ENCODE results near the gene PGF.
"Not testable (repeated sequence)": the region's sequence is repeated elsewhere in the genome, so short reads cannot be mapped to it uniquely, and the experiment has no call there.

PGF gene

DNA sequence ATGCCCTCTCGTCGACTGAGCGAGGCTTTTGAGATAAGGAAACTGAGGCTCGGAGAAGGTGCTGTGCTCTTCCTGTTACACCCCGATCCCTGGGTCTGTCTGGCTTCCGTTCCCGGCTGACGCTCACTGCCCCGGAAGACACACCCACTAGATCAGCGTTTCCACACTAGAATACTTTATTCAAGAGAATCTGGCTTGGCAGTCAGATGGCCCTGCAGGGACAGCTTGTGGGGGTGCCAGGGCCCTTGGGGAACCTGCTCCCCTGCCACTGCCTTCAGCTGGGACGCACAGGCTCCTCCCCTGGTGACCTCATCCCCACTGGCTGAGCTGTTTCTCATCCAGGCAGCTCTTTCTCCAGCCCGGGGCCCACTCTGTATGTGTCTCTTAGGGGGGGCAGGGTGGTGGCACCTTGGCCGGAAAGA, 13.7 kb downstream of the PGF start:
- peak; percentile 51 for DNase-seq (ENCODE audit: low spot score)

DNA sequence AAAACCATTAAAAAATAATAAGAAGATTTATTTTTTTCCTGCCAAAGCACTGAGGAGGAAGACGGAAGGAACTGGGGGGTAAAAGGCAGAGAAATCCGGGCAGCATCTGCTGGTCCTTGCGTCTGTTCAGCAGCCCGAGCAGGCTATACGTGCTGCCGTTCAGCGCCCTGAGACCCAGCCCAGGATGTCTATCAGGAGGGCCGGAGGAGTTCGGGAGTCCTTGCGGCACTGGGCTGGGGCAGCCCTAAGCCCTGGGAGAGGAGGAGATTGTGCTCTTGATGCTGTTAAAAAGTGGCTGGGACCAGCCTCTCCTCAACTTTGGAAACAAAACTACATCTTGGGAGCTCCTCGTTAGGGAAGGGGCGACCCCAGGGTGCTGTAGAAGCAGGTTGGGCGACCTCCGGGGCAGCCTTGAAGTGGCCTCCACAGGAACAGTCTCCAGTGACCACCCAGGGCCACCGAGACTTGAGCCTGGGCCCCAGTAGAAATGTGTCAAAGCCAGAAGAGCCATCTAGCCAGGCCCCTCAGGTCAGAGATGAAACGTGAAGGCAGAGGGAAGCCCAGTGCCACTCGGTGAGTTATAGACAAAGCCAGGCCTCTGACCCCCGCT, 14.3 kb downstream of the PGF start:
- DNase-seq (ENCODE audit: low spot score): no peak

DNA sequence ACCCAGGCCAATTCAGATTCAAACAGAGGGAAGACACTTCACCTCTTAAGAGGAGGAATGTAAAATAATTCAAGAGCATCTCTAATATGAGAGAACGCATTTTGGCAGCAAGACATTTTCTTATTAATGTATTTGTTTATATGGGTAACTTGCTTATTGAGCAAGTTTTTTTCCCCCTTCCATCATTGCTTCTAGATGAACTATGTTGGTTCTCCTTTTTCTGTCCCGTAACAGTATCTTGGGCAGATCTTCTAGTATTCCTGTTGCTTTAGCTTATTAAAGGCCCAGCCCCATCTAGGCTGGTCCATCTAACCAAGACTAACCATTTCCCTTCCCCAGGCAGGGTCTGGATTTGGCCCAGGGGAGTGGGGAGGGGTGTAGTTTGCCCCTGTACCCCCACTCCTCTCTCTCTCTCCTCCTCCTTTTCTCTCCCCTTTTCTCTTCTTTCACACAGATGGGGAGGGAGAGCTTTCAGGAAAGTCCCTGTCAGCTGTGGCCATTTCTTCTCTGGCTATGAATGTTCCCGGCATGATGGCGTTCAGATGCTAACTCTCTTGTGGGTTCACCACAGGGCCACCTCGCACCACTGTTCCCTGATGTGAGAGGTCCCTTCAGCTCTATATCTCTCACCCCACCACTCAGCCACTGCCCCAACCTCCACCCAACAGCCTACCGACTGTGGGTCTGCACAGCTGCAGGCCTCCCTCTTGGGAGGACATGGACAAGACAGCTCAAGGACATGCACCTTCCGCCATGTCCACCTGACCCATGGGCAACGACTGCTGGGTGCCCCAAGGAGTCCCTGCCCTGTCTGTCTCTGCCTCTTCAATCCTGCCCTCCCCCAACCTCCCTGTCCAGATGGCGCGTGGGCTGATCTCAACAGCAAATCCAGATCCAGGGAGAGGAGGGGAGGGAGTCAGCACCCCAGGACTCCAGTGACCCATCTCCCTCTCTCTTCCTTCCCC, 16.6 kb downstream of the PGF start:
- DNase-seq (ENCODE audit: low spot score): no peak

DNA sequence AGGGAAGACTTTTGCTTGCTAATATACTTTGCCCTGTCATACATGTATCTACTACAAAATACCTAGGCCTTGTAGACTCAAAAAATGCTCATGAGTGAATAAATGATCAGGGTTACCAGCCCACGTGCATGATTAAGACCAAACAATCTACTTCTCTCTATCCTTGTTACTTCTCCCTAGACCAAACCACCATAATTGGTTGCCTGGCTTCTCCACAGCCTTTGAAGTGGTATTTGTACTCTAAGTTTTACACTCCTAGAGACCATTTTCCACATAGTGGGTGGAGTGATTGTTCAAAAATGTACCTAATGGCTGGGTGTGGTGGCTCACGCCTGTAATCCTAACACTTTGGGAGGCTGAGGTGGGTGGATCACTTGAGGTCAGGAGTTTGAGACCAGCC, 18.2 kb downstream of the PGF start:
- DNase-seq (ENCODE audit: low spot score): no peak

DNA sequence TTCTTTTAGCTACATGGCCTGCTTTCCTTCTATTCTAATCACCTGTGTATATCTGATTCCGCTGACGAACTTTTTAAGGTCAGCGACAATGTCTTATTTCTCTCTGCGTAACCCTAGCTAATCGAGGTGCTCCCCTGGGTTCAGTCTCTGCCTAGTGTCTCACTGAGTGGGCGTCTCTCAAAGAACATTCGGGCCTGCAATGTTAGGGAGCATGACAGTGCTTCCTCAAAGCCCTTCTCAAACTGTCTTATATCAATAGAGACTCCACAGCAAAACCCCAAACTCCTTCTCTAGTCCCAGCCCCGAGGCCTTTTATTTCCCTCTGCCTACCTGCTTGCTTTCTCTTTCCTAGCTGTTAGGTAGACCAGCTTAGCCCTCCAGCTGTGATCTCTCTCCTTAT, 18.7 kb downstream of the PGF start:
- DNase-seq (ENCODE audit: low spot score): no peak

DNA sequence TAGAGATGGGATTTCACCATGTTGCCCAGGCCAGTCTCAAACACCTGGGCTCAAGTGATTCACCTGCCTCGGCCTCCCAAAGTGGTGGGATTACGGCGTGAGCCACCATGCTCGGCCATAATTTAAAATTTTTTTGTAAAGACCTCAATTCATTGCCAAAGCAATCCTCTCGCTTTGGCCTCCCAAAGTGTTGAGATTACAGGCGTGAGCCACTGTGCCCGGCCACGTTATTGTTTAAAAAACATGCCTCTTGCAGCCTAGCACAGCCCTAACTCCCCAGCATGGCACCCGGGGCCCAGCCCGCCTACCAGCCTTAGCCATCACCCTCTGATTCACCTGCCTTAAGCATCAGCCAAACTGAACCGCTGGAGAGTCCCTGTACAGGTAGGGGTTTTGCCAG, 19.2 kb downstream of the PGF start:
- no peak for DNase-seq (ENCODE audit: low spot score)

DNA sequence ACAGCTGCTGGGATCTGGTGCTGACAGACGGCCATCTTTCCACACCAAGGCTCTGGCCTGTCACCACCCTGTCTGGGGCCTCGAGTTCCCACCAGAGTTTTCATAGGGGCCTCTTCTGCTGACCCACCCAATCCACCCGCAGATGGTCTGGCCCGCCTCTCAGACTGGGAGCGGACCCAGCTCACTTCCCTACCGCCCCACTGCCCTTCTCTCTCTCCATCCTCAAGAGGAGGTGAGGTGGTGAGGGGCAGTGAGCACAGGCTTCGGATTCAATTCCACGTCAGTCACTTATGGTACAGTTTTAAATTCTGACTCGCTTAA, 20.1 kb downstream of the PGF start:
- no peak for DNase-seq (ENCODE audit: low spot score)

DNA sequence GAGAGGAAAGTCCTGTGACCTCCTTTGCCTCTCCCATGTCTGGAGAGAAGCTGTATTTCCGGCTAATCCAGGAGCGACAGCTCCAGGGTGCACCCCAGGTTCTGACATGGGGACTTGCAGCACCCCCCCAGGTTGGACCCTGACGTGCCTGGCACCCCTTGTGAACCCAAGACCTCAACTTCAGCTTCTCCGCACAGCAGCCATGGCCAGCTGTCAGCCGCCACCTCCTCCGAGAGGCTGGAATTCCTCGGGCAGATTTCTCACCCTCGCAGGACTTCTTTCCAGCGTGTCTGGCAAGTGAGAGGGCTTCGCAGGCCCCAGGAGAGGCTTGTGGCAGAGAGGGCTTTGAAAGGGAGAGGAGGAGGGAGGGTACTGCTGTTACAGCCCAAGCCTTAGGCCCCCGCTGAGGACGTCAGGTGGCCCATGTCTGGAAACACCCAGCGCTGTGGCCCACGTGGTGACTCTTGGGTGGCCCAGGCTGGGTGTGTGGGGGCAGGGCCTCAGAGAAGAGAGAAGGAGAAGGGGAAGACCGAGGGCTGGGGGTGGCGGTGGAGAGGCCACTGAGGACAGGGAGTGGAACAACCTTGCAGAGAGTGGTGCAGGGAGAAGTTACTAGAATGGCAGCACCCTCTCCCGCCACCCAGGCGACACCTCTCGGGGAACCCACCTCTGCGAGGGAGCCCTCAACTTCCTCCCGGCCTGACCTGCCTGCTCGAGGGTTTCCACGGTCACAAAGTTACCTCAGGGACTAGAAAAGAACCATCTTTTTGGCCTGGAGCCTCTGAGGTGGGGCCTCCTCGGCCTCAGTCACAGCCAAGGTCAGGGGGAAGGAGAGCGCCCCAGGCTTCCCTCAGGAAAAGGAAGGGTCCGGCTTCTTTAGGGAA, 20.7 kb downstream of the PGF start:
- DNase-seq (ENCODE audit: low spot score): no peak

DNA sequence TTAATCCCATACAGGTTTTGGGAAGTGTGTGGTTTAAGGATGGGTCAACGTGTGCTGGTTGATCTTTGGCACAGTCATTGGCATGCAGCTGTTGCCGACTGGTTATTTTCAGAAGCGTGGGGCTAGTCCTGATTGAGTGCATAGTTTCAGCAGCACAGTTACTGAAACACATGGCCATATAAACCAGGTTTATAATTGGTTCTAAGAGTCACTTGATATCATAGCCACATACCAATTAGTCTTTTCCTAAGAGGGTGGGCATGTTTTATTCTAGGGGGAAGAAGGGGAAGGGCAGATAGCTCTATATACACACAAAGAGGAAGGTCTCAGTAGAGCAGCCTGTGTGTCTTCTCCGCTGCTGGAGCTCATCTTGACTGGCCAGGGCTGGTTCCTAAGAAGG, 21.4 kb downstream of the PGF start:
- no peak for DNase-seq (ENCODE audit: low spot score)

DNA sequence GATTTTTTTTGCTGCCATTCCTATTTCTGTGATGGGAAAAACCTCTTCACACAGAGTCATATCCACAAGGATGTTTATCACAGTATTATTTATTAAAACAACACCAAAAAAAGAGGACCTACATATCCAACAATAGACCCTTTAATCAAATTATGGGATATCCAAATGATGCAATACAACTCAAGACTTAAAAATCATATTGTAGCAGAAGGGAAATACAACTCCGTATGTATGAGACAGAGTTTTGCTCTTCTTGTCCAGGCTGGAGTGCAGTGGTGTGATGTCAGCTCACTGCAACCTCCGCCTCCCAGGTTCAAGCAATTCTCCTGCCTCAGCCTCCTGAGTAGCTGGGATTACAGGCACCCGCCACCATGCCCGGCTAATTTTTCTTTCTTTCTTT, 22.5 kb downstream of the PGF start:
- DNase-seq (ENCODE audit: low spot score): not testable (repeated sequence)

DNA sequence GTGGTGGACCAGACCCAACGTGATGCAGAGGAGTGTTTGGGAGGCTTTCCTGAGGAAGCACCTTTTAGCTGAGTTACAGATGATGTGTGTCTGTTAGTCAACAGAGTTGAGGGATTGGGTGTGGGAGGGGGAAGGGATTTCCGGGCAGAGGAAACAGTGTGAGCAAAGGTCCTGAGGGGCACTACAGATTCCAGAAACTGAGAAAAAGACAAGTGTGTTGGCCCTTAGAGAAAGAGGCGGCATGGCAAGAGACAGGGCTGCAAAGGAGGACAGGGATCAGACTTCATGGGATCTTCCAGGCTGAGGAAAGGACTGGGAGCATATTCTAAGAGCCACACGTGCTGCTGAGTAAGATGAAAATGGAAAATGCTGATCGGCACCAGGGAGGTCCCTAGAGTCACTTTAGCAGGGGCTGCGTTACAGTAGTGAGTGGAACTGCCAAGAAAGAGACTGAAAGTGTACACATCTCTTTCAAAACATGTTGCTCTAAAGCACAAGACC, 22.9 kb downstream of the PGF start:
- no peak for DNase-seq (ENCODE audit: low spot score)

DNA sequence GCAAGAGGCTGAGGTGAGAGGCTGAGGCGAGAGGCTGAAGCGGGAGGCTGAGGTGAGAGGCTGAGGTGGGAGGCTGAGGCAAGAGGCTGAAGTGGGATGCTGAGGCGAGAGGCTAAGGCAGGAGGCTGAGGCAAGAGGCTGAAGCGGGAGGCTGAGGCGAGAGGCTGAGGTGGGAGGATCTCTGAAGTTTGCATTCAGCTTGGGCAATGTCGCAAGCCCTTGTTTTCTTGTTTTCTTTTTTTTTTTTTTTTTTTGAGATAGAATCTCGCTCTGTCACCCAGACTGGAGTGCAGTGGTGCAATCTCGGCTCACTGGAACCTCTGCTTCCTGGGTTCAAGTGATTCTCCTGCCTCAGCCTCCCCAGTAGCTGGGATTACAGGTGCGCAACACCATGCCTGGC, 23.7 kb downstream of the PGF start:
- not testable (repeated sequence) for DNase-seq (ENCODE audit: low spot score)

DNA sequence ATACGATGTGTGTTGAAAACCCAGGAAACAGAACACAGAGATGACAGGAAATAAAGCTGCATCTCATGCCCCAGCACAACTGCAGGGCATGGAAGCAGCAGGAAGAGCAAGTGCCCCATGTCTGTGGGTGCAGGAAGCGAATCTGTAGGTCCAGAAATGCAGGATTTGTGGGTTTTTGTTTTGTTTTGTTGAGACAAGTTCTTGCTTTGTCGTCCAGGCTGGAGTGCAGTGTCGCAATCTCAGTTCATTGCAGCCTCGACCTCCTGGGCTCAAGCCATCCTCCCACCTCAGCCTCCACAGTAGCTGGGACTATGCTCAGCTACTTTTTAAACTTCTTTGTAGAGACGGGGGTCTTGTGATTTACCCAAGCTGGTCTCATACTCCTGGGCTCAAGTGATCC, 26.2 kb downstream of the PGF start:
- no peak for DNase-seq (ENCODE audit: low spot score)

DNA sequence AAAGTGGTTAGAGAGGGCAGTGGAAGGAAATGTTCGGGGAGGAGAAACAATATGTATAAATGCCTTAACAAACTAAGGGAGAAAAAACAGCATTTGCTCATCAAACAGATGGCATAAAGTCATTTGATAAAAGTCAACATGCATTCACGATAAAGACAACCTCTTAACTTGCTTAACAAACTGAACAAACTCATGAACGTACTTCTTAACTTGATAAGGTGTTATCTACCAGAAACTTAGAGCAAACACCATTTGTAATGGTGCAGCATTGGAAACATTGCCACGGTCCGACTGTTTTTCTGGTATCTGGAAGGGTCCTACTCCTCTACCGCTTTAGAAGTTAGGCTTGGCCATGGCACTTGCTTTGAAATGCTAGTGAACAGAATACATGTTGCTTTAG, 28.2 kb downstream of the PGF start:
- no peak for DNase-seq (ENCODE audit: low spot score)

DNA sequence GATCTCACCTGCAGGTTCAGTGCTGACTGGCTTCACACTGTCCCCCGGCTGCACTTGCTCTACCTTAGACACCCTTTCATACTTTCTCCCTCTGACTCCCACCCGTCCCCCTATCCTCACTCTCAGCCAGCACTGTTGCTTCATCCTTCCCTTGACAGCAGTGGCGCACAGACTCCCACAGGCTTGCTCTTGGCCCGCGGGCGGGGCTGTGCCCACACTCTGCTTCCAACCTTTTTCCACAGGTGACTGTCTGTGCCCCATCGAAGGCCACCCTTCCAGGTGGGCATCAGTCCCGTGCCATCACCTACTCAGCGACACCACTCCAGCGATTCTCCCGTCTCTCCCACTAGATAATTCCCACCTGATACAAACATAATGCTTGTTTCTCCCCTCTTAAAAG, 31.3 kb downstream of the PGF start:
- no peak for DNase-seq (ENCODE audit: low spot score)

DNA sequence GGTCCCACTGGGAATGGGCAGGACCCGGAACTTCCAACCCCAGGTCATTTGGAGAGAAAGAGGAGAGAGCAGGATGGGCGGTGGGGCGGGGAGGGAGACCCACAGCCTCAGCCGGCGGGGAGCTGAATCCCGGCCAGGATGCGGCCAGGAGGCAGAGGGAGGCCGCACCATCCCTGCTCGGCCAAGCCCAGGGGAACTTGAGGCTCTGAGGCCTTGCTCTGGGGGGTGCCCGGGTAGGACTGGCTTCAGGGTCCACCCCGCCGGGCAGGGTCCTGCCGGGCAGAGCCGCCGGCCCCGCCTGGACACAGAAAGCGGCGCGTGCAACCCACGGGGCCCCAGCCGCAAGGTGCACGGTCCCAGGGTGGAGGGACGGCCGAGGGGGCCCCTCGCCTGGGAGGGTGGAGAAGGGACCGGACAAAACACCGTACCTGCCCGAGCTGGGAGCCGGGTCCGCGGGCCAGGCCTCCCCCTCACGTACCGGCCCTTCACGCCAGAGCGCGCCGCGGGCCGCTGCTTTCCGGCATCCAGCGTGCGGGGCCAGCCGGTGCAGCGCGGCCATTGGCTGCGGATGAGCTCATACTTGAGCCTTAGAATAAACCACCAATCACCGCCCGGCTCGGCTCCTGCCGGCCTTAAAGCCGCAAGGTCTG, 32.5 kb downstream of the PGF start, which contains the start of gene RPS6KL1:
Gene RPS6KL1 (minus strand): TSS at position 509 of the 650 bp plus-strand sequence. CDS start 1,719 bp downstream, outside the sequence.
- peak; percentile 53 for DNase-seq (ENCODE audit: low spot score)

DNA sequence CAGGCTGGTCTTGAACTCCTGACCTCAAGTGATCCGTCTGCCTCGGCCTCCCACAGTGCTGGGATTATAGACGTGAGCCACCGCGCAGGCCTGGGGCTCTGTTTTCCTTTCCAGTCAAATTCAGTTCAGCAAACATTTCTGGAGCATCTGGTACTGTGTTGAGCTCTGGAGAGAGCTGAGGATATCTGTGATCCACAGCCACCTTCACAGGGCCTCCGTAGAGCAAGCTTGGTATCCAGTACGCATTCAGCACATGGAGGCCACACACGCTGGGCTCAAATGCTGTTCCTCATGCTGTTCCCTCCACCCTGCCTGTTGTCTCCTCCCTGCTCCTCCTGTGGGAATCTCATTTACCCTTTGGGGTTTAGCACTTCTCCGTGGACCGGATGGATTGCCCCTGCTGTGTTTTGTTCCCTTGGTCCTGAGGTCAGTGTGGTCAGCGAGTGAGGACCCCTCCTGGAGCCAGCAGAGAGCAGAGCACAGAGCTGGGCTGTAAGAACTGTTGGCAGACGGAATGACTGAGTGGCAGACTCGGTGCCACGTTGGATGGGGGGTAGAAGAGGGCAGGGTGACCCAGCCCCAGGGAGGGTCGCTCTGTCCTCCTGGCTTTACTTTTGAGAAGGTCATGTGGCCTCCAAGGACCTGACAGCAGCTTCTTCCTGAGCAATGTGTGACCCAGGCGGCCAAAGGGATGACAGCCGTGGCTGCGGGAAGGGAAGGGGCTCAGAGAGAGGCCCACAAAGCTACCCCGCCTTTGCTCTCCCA, 33.2 kb downstream of the PGF start:
- no peak for DNase-seq (ENCODE audit: low spot score)

DNA sequence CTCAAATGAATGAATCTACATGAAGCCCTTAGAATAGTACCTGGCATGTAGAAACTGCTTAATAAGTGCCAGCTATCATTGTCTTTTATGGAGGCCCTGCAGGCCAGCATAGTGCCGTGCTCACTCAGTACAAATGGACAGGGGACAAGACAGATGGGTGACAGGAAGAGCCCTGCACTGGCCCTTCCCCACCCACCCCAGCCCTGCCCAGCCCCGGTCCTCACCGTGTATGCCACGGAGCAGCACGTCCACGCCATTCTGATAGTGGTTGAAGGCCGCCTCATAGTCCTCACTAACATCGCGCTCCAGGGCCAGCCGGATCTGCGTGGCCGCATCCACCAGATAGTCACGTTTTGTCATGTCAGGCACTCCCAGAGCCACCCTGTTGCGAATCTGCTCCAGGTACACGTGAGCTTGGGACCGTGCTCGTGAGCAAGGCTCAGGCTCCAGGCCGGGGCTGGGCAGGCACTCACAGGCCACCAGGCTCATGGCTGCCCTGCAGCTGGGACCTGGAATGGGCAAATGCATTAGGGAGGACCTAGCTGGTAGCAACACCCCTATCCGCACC, 34.3 kb downstream of the PGF start:
- DNase-seq (ENCODE audit: low spot score): no peak

DNA sequence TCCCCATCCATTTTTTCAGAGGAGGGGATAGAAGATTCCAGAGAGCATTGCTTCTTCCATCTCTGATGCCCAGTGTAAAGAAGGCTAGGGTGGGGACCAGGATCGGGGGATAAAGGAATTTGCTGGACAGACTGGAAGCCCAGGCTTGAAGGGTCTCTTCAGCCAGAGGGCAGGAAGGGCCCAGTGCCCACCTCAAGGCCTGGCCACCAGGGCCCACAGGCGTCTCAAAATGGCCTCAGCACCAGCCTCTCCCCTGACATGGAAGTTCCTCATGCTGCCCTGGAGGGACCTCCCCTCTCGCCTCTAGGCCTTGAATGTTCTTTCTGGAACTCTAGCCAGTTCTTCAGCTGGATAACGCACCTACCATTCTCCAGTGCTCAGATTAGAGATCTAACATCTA, 35.1 kb downstream of the PGF start:
- DNase-seq (ENCODE audit: low spot score): no peak

DNA sequence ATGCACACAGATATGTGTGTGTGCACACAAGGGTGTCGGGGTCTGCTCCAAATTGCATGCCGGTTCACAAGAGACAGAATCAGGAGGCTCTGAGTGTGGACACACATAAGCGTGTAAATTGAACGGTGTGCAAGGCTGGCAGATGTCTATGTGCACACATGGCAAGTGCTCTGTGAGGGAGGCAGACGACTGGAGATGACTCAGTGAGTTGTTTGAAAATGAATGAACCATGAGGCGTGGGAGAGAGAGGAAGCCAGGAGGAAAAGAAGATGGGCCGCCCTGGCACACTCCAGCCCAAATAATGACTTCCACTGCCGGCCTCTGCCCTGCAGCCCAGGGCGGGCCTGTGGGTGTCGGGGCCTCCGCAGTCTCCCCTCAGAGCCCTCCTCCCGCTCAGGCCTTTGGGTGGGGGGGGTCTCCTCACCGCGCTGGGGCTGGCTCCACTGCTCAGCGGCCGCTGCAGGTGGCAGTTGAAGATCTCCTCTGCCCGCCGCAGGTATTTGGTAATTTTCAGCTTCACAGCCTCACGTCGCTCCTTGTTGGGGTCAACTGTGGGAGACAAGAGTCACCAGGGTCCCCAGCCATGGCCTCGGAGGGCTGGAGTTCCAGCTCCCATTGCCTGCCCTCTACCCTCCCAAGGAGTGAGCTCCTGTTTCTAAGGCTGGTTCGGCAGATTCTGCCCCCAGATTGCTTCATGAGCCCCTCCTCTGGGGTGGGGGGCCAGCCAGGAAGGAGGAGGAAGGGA, 35.8 kb downstream of the PGF start:
- no peak for DNase-seq (ENCODE audit: low spot score)
